Effector CD4-positive, alpha-beta T cell (primary cell): ENCODE data around the gene MAP3K6.
"Not testable (repeated sequence)": the region's sequence is repeated elsewhere in the genome, so short reads cannot be mapped to it uniquely, and the experiment has no call there.

Experiments used
- DNase-seq: peaks from one replicate; pipeline ENCODE4 v3.0.0-alpha.2; 2020

MAP3K6 gene

GRCh38 chr1:27397110-27397509 lies 30.3 kb upstream of the MAP3K6 start:
- no peak for DNase-seq

GRCh38 chr1:27395441-27396195 lies 28.9 kb upstream of the MAP3K6 start:
- DNase-seq = peak; percentile 72

GRCh38 chr1:27394925-27395324 lies 28.2 kb upstream of the MAP3K6 start:
- no peak for DNase-seq

GRCh38 chr1:27394282-27394658 lies 27.5 kb upstream of the MAP3K6 start:
- DNase-seq = no peak

- DNase-seq = no peak
Observed at GRCh38 chr1:27393641-27394281, 27.0 kb upstream of the MAP3K6 start.

- DNase-seq = no peak
Observed at GRCh38 chr1:27392778-27393635, 26.2 kb upstream of the MAP3K6 start.

- peak; percentile 92 for DNase-seq
Observed at GRCh38 chr1:27392096-27392777, 25.5 kb upstream of the MAP3K6 start, which contains the start of gene GPR3. TSS of gene GPR3 (plus strand) at chr1:27392622. CDS start at chr1:27393799, 1,177 bp downstream.

GRCh38 chr1:27391511-27392095 lies 24.8 kb upstream of the MAP3K6 start:
- DNase-seq = peak; percentile 25

- DNase-seq = peak; percentile 74
Observed at GRCh38 chr1:27388337-27389005, 21.7 kb upstream of the MAP3K6 start.

- DNase-seq = not testable (repeated sequence)
Observed at GRCh38 chr1:27384797-27385196, 18.0 kb upstream of the MAP3K6 start.

GRCh38 chr1:27383661-27384060 lies 16.9 kb upstream of the MAP3K6 start:
- no peak for DNase-seq

- DNase-seq = no peak
Observed at GRCh38 chr1:27383039-27383605, 16.4 kb upstream of the MAP3K6 start, which contains the start of gene CD164L2. TSS of gene CD164L2 (minus strand) at chr1:27383333. CDS start at chr1:27383239, 94 bp downstream.

GRCh38 chr1:27381969-27382762 lies 15.4 kb upstream of the MAP3K6 start:
- DNase-seq = no peak

GRCh38 chr1:27380766-27381733 lies 14.3 kb upstream of the MAP3K6 start:
- DNase-seq = no peak

GRCh38 chr1:27380224-27380623 lies 13.5 kb upstream of the MAP3K6 start:
- DNase-seq = no peak

GRCh38 chr1:27379564-27380122 lies 12.9 kb upstream of the MAP3K6 start:
- no peak for DNase-seq

- DNase-seq = no peak
Observed at GRCh38 chr1:27377760-27378495, 11.2 kb upstream of the MAP3K6 start.
